K562 (cell line): Measurements from ENCODE around the gene C17orf114.
A peak's percentile ranks its signal among the peaks of the same experiment; 100 is the strongest.

ENCODE experiments used
- ATAC-seq: fragments of 200-7000 bp; cut with Tn5 transposase; 3 replicates; pipeline ENCODE4 v1.9.1; 2020; ENCODE audit warnings: moderate library complexity
- BruUV-seq: library from RNA; stranded (reverse); fragments of 400-500 nt; replicated peaks from 2 replicates; lab custom pipeline; 2021; lab: Mats Ljungman, UMichigan
- CTCF ChIA-PET: fragments of 300-600 bp; formaldehyde crosslinking; extraction: SDS; loops from one replicate; lab custom pipeline; 2021; ENCODE audit warnings: low intra/inter-chr PET ratio; lab: Yijun Ruan, JAX
- POLR2A ChIA-PET: fragments of 300-600, 350-650 bp; sonication (Branson Sonifier 250); formaldehyde crosslinking; extraction: SDS; loops from one replicate; lab custom pipeline; 2021; ENCODE audit warnings: antibody characterized with exemption, inconsistent platforms; lab: Yijun Ruan, JAX
- DNase-seq, 4 experiments: peaks; one replicate each; pipeline versions ENCODE4 v3.0.0 to v3.0.0-alpha.2; 2011 to 2018; ENCODE audit warnings: low spot score in 3 of 4, mixed read lengths in 3 of 4; ENCODE audit errors: extremely low read depth in 1 of 4
- FAIRE-seq: peaks from 2 replicates; lab custom pipeline; 2011; peaks lifted over from hg19 to GRCh38; lab: Jason Lieb, UNC
- H2AFZ ChIP-seq: 2 replicates; pipeline ENCODE4 v1.6.0; 2011; ENCODE audit warnings: low read depth, low read length, control low read depth, inconsistent platforms
- H3K27ac ChIP-seq: fragments of 200-600 bp; 3 replicates; pipeline ENCODE4 v1.8.0; 2011; ENCODE audit warnings: low read depth, mild to moderate bottlenecking, control low read depth, inconsistent platforms, low read length, moderate library complexity, mixed read lengths; ENCODE audit errors: extremely low read depth
- H3K27me3 ChIP-seq, 2 experiments: fragments of 300-600 bp in 1 of 2; 2 replicates in 1 of 2; 3 replicates in 1 of 2; pipeline versions ENCODE4 v1.6.0 to v1.8.0; 2011; ENCODE audit warnings: inconsistent platforms in 2 of 2, low read length in 2 of 2, mild to moderate bottlenecking in 1 of 2, mixed read lengths in 1 of 2, moderate library complexity in 1 of 2; ENCODE audit not compliant: control insufficient read depth in 2 of 2, insufficient read depth in 2 of 2
- H3K36me3 ChIP-seq: fragments of 300-600 bp; 3 replicates; pipeline ENCODE4 v1.8.0; 2011; ENCODE audit warnings: mild to moderate bottlenecking, low read length, inconsistent platforms; ENCODE audit not compliant: control insufficient read depth, insufficient read depth
- H3K4me1 ChIP-seq, 2 experiments: fragments of 200-600 bp in 1 of 2; replicated peaks in 1 of 2; 2 replicates in 1 of 2; 3 replicates in 1 of 2; pipeline versions ENCODE4 v1.5.1 to v1.8.0; 2011; ENCODE audit warnings: inconsistent platforms in 2 of 2, low read length in 2 of 2, mild to moderate bottlenecking in 1 of 2, mixed read lengths in 1 of 2, moderate library complexity in 1 of 2; ENCODE audit not compliant: control insufficient read depth in 2 of 2, insufficient read depth in 2 of 2
- H3K4me2 ChIP-seq: 2 replicates; pipeline ENCODE4 v1.6.1; 2011; ENCODE audit warnings: low read length, control low read depth, inconsistent platforms, mixed read lengths; ENCODE audit not compliant: insufficient read depth
- H3K4me3 ChIP-seq: fragments of 200-600 bp; sonication (generic), shearing (Covaris generic); 2 replicates; pipeline ENCODE4 v1.5.1; 2016; ENCODE audit warnings: control low read depth, inconsistent platforms
- H3K79me2 ChIP-seq: fragments of 200-600 bp; 3 replicates; pipeline ENCODE4 v1.8.0; 2011; ENCODE audit warnings: low read length, inconsistent platforms; ENCODE audit not compliant: control insufficient read depth, insufficient read depth
- H3K9ac ChIP-seq, 2 experiments: 2 replicates each; pipeline versions ENCODE4 v1.6.0 to v1.6.1; 2011; ENCODE audit warnings: low read depth in 2 of 2, low read length in 2 of 2, control low read depth in 1 of 2, inconsistent platforms in 1 of 2, mild to moderate bottlenecking in 1 of 2, mixed read lengths in 1 of 2; ENCODE audit not compliant: insufficient read depth in 1 of 2
- H3K9me1 ChIP-seq: one replicate; pipeline ENCODE4 v1.6.0; 2011; ENCODE audit warnings: inconsistent platforms, mild to moderate bottlenecking, low read length, moderate library complexity; ENCODE audit not compliant: control insufficient read depth, insufficient read depth
- H3K9me3 ChIP-seq: replicated peaks from 2 replicates; pipeline ENCODE4 v1.5.1; 2011; ENCODE audit warnings: low read depth, low read length, inconsistent platforms; ENCODE audit not compliant: control insufficient read depth, insufficient read depth
- H4K20me1 ChIP-seq: replicated peaks from 2 replicates; pipeline ENCODE4 v1.6.1; 2011; ENCODE audit warnings: low read length, inconsistent platforms, mixed read lengths; ENCODE audit not compliant: control insufficient read depth, insufficient read depth
- ARID2 ChIP-seq: fragments of 450-650 bp; IDR thresholded peaks from 2 replicates; pipeline ENCODE4 v1.6.1; 2017; ENCODE audit warnings: antibody characterized with exemption, mild to moderate bottlenecking
- ATF7 ChIP-seq: fragments of 450-650 bp; IDR thresholded peaks from 2 replicates; pipeline ENCODE4 v1.7.1; 2014; ENCODE audit warnings: mild to moderate bottlenecking, moderate library complexity
- C11orf30 ChIP-seq: fragments of 450-650 bp; IDR thresholded peaks from 2 replicates; pipeline ENCODE4 v1.6.1; 2016; ENCODE audit warnings: low read depth, mild to moderate bottlenecking
- CBFB ChIP-seq: sonication (generic); formaldehyde crosslinking; IDR thresholded peaks from 2 replicates; pipeline ENCODE4 v1.4.0; 2020; ENCODE audit warnings: mild to moderate bottlenecking, missing genetic modification reagents
- CBX1 ChIP-seq: sonication (generic); IDR thresholded peaks from 2 replicates; pipeline ENCODE4 v1.6.1; 2016; ENCODE audit warnings: antibody characterized with exemption, low read depth, mild to moderate bottlenecking
- DNMT1 ChIP-seq: fragments of 450-650 bp; IDR thresholded peaks from 2 replicates; pipeline ENCODE4 v1.6.1; 2016; ENCODE audit warnings: antibody characterized with exemption, mild to moderate bottlenecking
- ETS1 ChIP-seq: conservative IDR thresholded peaks from 2 replicates; pipeline ENCODE4 v1.6.1; 2011; ENCODE audit warnings: low read depth, mild to moderate bottlenecking, low read length; ENCODE audit not compliant: control insufficient read depth
- GABPA ChIP-seq: fragments of 200-800 bp; sonication (Bioruptor generic); conservative IDR thresholded peaks from 2 replicates; pipeline ENCODE4 v1.6.1; 2016; ENCODE audit warnings: low read depth, missing genetic modification characterization, missing compliant biosample characterization
- MBD2 ChIP-seq: sonication (generic); IDR thresholded peaks from 2 replicates; pipeline ENCODE4 v1.6.1; 2016; ENCODE audit warnings: low read depth, borderline replicate concordance
- MEIS2 ChIP-seq: fragments of 450-650 bp; IDR thresholded peaks from 2 replicates; pipeline ENCODE4 v1.6.1; 2014; ENCODE audit warnings: mild to moderate bottlenecking; ENCODE audit not compliant: partially characterized antibody
- NR2C1 ChIP-seq, 2 experiments: fragments of 450-650 bp; IDR thresholded peaks; 2 replicates each; pipeline ENCODE4 v1.6.1; 2017; ENCODE audit warnings: mild to moderate bottlenecking in 2 of 2, antibody characterized with exemption in 1 of 2, inconsistent platforms in 1 of 2, missing compliant biosample characterization in 1 of 2, missing genetic modification characterization in 1 of 2
- NR2F6 ChIP-seq: fragments of 450-650 bp; formaldehyde crosslinking; IDR thresholded peaks from 2 replicates; pipeline ENCODE4 v1.4.0; 2020; ENCODE audit warnings: mild to moderate bottlenecking
- NUFIP1 ChIP-seq: fragments of 450-650 bp; IDR thresholded peaks from 2 replicates; pipeline ENCODE4 v1.6.1; 2018; ENCODE audit not compliant: partially characterized antibody
- PREB ChIP-seq: sonication (generic); formaldehyde crosslinking; IDR thresholded peaks from 2 replicates; pipeline ENCODE4 v1.8.1; 2023; ENCODE audit warnings: mild to moderate bottlenecking, missing genetic modification reagents
- RB1 ChIP-seq: fragments of 450-650 bp; IDR thresholded peaks from 2 replicates; pipeline ENCODE4 v1.6.1; 2017; ENCODE audit warnings: low read depth, mild to moderate bottlenecking
- RBM14 ChIP-seq: fragments of 200-400 bp; formaldehyde crosslinking; IDR thresholded peaks from 2 replicates; pipeline ENCODE4 v1.6.1; 2018; ENCODE audit warnings: low read depth, mild to moderate bottlenecking, low read length, moderate library complexity, borderline replicate concordance; ENCODE audit not compliant: insufficient read depth
- ZEB2 ChIP-seq: fragments of 450-650 bp; IDR thresholded peaks from 2 replicates; pipeline ENCODE4 v1.6.1; 2016
- ZNF316 ChIP-seq: fragments of 450-650 bp; IDR thresholded peaks from 2 replicates; pipeline ENCODE4 v1.6.1; 2016
- ZNF780A ChIP-seq: fragments of 250-450 bp; sonication (Bioruptor Pico); IDR thresholded peaks from 2 replicates; pipeline ENCODE4 v1.5.0; 2021; ENCODE audit warnings: mild to moderate bottlenecking
- WGBS: fragments of 100-300 bp; shearing (Covaris generic); methylation state at CpG from one replicate; pipeline ENCODE4 v1.1.6; 2016; ENCODE audit warnings: low coverage, mixed read lengths; ENCODE audit not compliant: insufficient coverage; ENCODE audit errors: missing lambda C conversion rate; 5-methylcytosine and 5-hydroxymethylcytosine counted together
- in situ Hi-C: fragments of 300-500 bp; cut with MboI; formaldehyde crosslinking; loops from 4 replicates; pipeline ENCODE4 v1.15.0; 2018; ENCODE audit warnings: inconsistent platforms, mixed read lengths
- intact Hi-C: fragments of 100-400 bp; cut with micrococcal nuclease; formaldehyde crosslinking; loops from 2 replicates; pipeline ENCODE4 v1.14.2; 2022
- TF ChIP-seq, protein P1 (sequence below): fragments of 250-450 bp; sonication (Bioruptor Pico); IDR thresholded peaks from 2 replicates; pipeline ENCODE4 v1.4.0; 2020; ENCODE audit warnings: mild to moderate bottlenecking, moderate library complexity

Gene C17orf114

DNA sequence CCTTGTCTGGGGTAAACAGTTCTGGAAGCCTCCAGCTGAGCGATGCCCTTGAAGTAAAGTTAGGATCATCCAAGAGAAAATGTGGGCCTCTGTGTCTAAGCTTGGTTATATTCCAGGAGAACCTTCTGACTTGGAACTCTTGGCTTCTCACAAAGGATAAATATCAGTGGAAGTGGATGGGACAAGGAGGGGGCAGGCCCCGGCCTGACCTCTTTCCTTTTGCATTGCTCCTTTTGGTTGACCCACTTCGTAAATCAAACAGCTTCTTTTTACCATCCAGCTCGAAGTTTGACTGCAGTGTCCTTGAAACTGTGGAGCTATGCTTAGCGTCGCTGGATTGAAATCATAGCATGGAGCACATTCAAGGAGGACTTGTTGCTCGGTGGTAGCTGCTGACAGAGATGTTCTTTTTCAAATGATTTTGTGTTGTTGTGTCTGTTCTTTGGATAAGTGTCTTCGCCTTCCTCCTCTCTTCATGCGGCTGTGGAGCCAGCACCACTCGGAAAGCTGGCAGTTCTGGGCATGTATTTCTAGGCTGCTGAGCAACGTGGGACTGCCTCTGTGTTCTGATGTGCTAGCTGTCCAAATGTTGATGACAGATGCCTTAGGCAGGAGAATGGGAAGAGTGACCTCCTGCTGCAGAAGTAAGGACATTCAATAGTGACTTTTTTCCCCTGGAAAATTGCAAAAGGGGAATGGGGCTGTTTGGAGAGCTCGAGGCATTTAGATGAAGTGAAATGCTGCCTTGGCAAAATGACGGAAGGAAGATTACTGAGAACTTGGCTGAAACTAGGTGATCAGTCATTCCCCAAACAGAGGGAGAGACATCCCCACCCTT lies 35.6 kb upstream of the C17orf114 start:
- POLR2A ChIA-PET: interaction anchor here (0.5 to 1.8 kb wide), 5 partner anchors 15 to 48 kb away, joined by 3 to 6 read pairs (median 4); partner anchors contain the start of gene PSMB6
- Histone ChIP-seq H2AFZ (no peak overlapping the region), H3K36me3 (peaks cover 22% of the 10 kb centered on the region; the same call in 2 of the 3 replicates), H3K9ac (peak overlapping the region; percentile 62 to 76; a peak in 3 of 4 replicates), H3K27ac (peak overlapping the region; percentile 92), H3K9me3 (no peaks in the 10 kb centered on the region), H3K4me1 (peaks cover 52 to 61% of the 10 kb centered on the region in 2 experiments), H3K4me3 (peak overlapping the region; percentile 14; the same call in 1 of the 2 replicates), H3K4me2 (peak overlapping the region; percentile 79), H4K20me1 (no peaks in the 10 kb centered on the region), H3K9me1 (no peaks in the 10 kb centered on the region), H3K79me2 (peaks cover 89% of the 10 kb centered on the region), H3K27me3 (no peaks in the 10 kb centered on the region)
- DNase-seq: no peak
- no peak for ATAC-seq
- WGBS: 22% methylated on average over 12 of the region's 13 CpGs
- no TSS peak for BruUV-seq
- no peak for FAIRE-seq
- intact Hi-C loops: loop anchor here (1.0 kb wide), 1 partner anchor 42 kb away; no protein-coding TSS in a partner anchor
- CTCF ChIA-PET: no interaction called here
- in situ Hi-C loops: no loop called here
- TF ChIP-seq CBX1 (no peak), GABPA (tag) (no peak), ATF7 (0 out of 2 replicates have a peak, but pooled peaks have one; percentile 12), NUFIP1 (no peak), MBD2 (no peak), PREB (no peak), MEIS2 (peak; percentile 47), NR2F6 (CRISPR knock-in tag) (no peak), ZEB2 (no peak), NR2C1 (IDR thresholded peaks at IDR 0.05) (no peak), NR2C1 (tag; IDR thresholded peaks at IDR 0.05) (no peak), ARID2 (no peak), CBFB (CRISPR knock-in tag) (no peak), DNMT1 (no peak), RB1 (no peak), ZNF316 (peak; percentile 73), C11orf30 (peak; percentile 62), RBM14 (no peak), ZNF780A (CRISPR knock-in tag) (no peak), ETS1 (no peak)
- TF ChIP-seq, protein P1, sequence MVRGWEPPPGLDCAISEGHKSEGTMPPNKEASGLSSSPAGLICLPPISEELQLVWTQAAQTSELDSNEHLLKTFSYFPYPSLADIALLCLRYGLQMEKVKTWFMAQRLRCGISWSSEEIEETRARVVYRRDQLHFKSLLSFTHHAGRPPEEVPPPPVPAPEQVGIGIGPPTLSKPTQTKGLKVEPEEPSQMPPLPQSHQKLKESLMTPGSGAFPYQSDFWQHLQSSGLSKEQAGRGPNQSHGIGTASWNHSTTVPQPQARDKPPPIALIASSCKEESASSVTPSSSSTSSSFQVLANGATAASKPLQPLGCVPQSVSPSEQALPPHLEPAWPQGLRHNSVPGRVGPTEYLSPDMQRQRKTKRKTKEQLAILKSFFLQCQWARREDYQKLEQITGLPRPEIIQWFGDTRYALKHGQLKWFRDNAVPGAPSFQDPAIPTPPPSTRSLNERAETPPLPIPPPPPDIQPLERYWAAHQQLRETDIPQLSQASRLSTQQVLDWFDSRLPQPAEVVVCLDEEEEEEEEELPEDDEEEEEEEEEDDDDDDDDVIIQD (CRISPR knock-in tag): no peak
